ENCODE results near the gene DRC7. TPM values are rescaled to one million over a fixed set of nuclear protein-coding genes. Genes with fewer than 3 reads are reported as not detected.

DRC7 gene
- total RNA-seq, 1 experiment from 2014 or later, result not detected

DNA sequence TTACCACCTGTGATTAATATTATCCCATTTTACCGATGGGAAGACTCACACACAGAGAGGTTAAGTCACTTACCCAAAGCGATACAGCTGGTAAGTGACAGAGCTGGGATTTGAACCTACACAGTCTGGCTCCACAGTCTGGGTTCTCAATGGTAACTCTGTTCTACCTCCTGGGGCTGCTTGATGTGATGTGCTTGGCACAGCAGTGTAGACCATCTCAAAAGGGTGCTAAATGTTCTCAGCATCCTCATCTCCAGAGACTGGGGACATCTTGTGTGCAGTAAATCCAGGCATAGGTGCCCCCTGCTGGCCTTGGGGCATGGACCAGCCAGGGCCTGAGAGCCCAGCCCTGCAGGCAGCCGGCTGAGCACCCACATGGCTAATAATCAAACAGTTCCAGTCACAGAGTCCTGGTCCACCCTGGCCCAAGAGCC is 25.6 kb downstream of the DRC7 start:
- H3K27ac ChIP-seq (ENCODE audit: low read length), result no peak overlapping the region
- DNase-seq (ENCODE audit: low read depth, low spot score), result no peak
- CTCF ChIA-PET, result no interaction called here

DNA sequence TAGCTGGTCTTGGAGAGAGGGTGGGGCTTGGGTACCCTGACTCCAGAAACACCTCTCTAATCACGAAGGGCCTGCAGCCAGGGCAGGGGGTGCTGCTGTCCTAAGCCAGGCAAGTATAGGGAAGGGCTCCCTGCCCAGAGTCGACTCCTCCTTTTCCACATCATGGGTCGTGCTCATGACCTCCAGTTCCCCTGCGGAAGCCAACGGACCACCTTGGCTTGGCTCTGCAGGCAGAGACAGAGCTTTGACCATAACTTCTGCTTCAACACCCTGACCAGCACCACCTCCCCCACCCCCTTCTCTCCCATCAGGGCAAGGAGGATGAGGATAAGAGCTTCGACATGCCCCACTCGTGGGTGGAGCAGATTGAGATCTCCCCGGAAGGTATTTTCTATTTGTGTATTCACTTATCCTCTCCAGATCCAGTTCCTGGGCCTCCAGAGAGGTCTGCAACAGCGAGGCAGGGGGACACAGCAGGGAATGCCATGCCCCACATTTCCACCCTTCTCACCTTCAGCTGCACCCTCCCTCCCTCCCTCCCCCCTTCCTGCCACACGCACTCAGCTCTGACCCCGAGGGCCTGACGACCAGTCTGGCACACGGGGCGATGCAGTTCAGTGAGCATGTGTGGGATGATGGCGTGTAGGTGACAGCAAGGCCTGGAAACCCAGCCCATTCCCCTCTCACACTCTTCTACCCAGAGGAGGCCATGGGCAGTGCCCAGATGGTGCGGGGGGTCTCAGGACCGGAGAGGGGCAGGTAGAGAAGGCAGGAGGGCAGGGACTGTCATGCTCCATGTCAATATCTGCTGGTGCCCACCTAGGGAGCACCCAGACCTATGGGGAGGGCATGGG is 27.0 kb downstream of the DRC7 start:
- Histone ChIP-seq H3K36me3 (ENCODE audit: control insufficient read depth, insufficient read depth, low read length) (no peaks in the 10 kb centered on the region), H3K27ac (ENCODE audit: low read length) (no peak overlapping the region), H3K4me1 (ENCODE audit: control insufficient read depth, insufficient read depth, low read length) (no peaks in the 10 kb centered on the region), H3K9me3 (ENCODE audit: control insufficient read depth, insufficient read depth, low read depth, low read length) (no peaks in the 10 kb centered on the region), H3K4me3 (ENCODE audit: low read depth in 2 of 2, low read length in 2 of 2) (no peak overlapping the region), H3K27me3 (ENCODE audit: control insufficient read depth, insufficient read depth, low read length) (no peaks in the 10 kb centered on the region)
- POLR2A ChIA-PET, result no interaction called here
- intact Hi-C loops (cut with micrococcal nuclease; ENCODE audit: unreplicated experiment), result no loop called here
- TF ChIP-seq TCF7L2 (IDR thresholded peaks at IDR 0.05; ENCODE audit: low read depth, low read length), result no peak
- TF ChIP-seq, protein P1, sequence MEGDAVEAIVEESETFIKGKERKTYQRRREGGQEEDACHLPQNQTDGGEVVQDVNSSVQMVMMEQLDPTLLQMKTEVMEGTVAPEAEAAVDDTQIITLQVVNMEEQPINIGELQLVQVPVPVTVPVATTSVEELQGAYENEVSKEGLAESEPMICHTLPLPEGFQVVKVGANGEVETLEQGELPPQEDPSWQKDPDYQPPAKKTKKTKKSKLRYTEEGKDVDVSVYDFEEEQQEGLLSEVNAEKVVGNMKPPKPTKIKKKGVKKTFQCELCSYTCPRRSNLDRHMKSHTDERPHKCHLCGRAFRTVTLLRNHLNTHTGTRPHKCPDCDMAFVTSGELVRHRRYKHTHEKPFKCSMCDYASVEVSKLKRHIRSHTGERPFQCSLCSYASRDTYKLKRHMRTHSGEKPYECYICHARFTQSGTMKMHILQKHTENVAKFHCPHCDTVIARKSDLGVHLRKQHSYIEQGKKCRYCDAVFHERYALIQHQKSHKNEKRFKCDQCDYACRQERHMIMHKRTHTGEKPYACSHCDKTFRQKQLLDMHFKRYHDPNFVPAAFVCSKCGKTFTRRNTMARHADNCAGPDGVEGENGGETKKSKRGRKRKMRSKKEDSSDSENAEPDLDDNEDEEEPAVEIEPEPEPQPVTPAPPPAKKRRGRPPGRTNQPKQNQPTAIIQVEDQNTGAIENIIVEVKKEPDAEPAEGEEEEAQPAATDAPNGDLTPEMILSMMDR (IDR thresholded peaks at IDR 0.05), result no peak
- TF ChIP-seq POLR2AphosphoS5 (IDR thresholded peaks at IDR 0.05; ENCODE audit: low read depth, low read length), result no peak
- TF ChIP-seq SIN3A (IDR thresholded peaks at IDR 0.05; ENCODE audit: borderline replicate concordance, insufficient read depth, low read depth, low read length), result no peak
- TF ChIP-seq, protein P2, sequence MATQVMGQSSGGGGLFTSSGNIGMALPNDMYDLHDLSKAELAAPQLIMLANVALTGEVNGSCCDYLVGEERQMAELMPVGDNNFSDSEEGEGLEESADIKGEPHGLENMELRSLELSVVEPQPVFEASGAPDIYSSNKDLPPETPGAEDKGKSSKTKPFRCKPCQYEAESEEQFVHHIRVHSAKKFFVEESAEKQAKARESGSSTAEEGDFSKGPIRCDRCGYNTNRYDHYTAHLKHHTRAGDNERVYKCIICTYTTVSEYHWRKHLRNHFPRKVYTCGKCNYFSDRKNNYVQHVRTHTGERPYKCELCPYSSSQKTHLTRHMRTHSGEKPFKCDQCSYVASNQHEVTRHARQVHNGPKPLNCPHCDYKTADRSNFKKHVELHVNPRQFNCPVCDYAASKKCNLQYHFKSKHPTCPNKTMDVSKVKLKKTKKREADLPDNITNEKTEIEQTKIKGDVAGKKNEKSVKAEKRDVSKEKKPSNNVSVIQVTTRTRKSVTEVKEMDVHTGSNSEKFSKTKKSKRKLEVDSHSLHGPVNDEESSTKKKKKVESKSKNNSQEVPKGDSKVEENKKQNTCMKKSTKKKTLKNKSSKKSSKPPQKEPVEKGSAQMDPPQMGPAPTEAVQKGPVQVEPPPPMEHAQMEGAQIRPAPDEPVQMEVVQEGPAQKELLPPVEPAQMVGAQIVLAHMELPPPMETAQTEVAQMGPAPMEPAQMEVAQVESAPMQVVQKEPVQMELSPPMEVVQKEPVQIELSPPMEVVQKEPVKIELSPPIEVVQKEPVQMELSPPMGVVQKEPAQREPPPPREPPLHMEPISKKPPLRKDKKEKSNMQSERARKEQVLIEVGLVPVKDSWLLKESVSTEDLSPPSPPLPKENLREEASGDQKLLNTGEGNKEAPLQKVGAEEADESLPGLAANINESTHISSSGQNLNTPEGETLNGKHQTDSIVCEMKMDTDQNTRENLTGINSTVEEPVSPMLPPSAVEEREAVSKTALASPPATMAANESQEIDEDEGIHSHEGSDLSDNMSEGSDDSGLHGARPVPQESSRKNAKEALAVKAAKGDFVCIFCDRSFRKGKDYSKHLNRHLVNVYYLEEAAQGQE (IDR thresholded peaks at IDR 0.05; ENCODE audit: insufficient read depth in 1 of 2, low read depth in 2 of 2, low read length in 1 of 2), result no peak
- no TSS peak for BruUV-seq (replicated peaks)
- in situ Hi-C loops (cut with HindIII; ENCODE audit: low pct_unique_long_range_greater_than_20kb, low sequenced_read_pairs), result no loop called here
- no peak for DNase-seq (ENCODE audit: low read depth, low spot score)
- ATAC-seq, result no peak
- CTCF ChIA-PET, result interaction anchor here (0.6 kb wide), 1 partner anchor 233 kb away, joined by 3 read pairs; no protein-coding TSS in a partner anchor

More for the DNA sequence above, 25.6 kb downstream of the DRC7 start:
- intact Hi-C loops (cut with micrococcal nuclease; ENCODE audit: unreplicated experiment) (no loop called here), in situ Hi-C loops (cut with HindIII; ENCODE audit: low pct_unique_long_range_greater_than_20kb, low sequenced_read_pairs) (no loop called here)
- TF ChIP-seq, protein P1 (IDR thresholded peaks at IDR 0.05), result peak; percentile 75
- TF ChIP-seq, protein P2 (IDR thresholded peaks at IDR 0.05; ENCODE audit: insufficient read depth in 1 of 2, low read depth in 2 of 2, low read length in 1 of 2), result no peak
- no peaks in the 10 kb centered on the region for H3K36me3 ChIP-seq (ENCODE audit: control insufficient read depth, insufficient read depth, low read length)
- no peaks in the 10 kb centered on the region for H3K9me3 ChIP-seq (ENCODE audit: control insufficient read depth, insufficient read depth, low read depth, low read length)
- H3K4me3 ChIP-seq (ENCODE audit: low read depth in 2 of 2, low read length in 2 of 2), result no peak overlapping the region
- peak; percentile 97 for ATAC-seq
- POLR2A ChIA-PET, result no interaction called here
- no peaks in the 10 kb centered on the region for H3K4me1 ChIP-seq (ENCODE audit: control insufficient read depth, insufficient read depth, low read length)
- BruUV-seq (replicated peaks), result no TSS peak
- no peaks in the 10 kb centered on the region for H3K27me3 ChIP-seq (ENCODE audit: control insufficient read depth, insufficient read depth, low read length)
